HCT116 (cell line): Measurements from ENCODE around the gene NEUROG1.

ENCODE experiments used
- CEBPB ChIP-seq: IDR thresholded peaks from 2 replicates; pipeline ENCODE4 v1.6.1; 2012; ENCODE audit warnings: low read depth
- CTCF ChIP-seq, 3 experiments: fragments of 200-600 bp in 1 of 3; sonication (generic) in 1 of 3; IDR thresholded peaks in 2 of 3; conservative IDR thresholded peaks in 1 of 3; 2 replicates each; pipeline ENCODE4 v1.5.1; 2012 to 2017; ENCODE audit warnings: low read depth in 2 of 3, low read length in 2 of 3, antibody characterized with exemption in 1 of 3, borderline replicate concordance in 1 of 3, control low read depth in 1 of 3, mild to moderate bottlenecking in 1 of 3, mixed read lengths in 1 of 3, mixed run types in 1 of 3, moderate library complexity in 1 of 3; ENCODE audit not compliant: insufficient read depth in 1 of 3
- ELF1 ChIP-seq: IDR thresholded peaks from 2 replicates; pipeline ENCODE4 v1.6.1; 2012; ENCODE audit warnings: low read depth, borderline replicate concordance
- EZH2 ChIP-seq: fragments of 200-600 bp; sonication (generic); IDR thresholded peaks from 2 replicates; pipeline ENCODE4 v1.6.1; 2017; ENCODE audit warnings: antibody characterized with exemption, mixed run types
- FOSL1 ChIP-seq: IDR thresholded peaks from 2 replicates; pipeline ENCODE4 v1.6.1; 2012; ENCODE audit warnings: low read depth
- RAD21 ChIP-seq: IDR thresholded peaks from 2 replicates; pipeline ENCODE4 v1.6.1; 2012; ENCODE audit warnings: low read depth, mild to moderate bottlenecking
- REST ChIP-seq: IDR thresholded peaks from 2 replicates; pipeline ENCODE4 v1.6.1; 2012; ENCODE audit warnings: low read depth
- SP1 ChIP-seq: IDR thresholded peaks from 2 replicates; pipeline ENCODE4 v1.6.1; 2012; ENCODE audit warnings: low read depth
- SRF ChIP-seq: IDR thresholded peaks from 2 replicates; pipeline ENCODE4 v1.6.1; 2012; ENCODE audit warnings: low read depth
- YY1 ChIP-seq: IDR thresholded peaks from 2 replicates; pipeline ENCODE4 v1.6.1; 2011; ENCODE audit warnings: low read length, low read depth, moderate library complexity, mild to moderate bottlenecking; ENCODE audit not compliant: insufficient replicate concordance; ENCODE audit errors: extremely low read depth
- ZFX ChIP-seq: fragments of 450-650 bp; IDR thresholded peaks from 2 replicates; pipeline ENCODE4 v1.6.1; 2017

DNA sequence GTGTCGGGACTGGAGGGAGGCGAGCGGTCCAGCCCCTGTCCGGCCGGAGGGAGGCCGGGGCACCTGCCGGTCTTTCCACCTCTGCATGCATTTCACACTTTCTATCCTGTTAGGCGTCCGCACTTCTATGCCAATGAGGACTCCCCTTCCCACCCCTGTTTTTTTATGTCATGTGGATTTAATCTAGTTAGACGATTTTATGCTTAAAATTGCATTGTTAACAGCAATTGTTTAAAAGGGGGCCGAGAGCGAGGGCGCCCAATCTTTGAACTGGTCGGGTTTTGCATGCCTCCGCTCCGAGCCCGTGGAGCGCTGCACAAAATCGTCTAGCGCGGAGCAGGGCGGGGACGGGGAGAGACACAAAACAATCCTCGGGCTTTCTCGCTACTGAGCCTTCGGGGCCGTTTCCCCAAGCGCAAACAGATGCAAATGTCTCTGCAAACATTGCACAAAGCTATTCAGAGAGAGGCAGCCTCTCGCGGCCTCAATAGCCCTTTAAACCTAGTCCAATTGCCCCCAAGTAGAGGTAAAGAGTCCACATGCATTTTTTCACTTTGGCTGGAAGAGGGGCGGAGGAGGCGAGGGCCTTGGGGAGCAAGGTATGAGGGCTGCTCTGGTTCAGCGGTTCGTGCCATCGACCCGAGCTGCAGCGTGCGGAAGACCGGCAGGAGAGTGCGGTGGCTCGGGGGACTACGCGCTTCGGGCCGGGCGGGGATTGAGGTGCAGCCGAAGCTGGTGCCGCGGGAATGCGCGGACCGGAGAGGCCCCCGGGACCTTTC is 46.1 kb downstream of the NEUROG1 start:
- TF ChIP-seq ELF1 (no peak), FOSL1 (no peak), CTCF (IDR thresholded peaks at IDR 0.05 in 2 of 3, conservative IDR thresholded peaks at IDR 0.05 in 1 of 3; ENCODE audit: borderline replicate concordance in 1 of 3, insufficient read depth in 1 of 3, low read depth in 2 of 3, low read length in 2 of 3) (no peak), YY1 (no peak), SP1 (no peak), SRF (no peak), CEBPB (no peak), RAD21 (no peak), ZFX (no peak), EZH2 (no peak), REST (no peak)
